Peyer's patch (tissue), 4 donors: ENCODE data around the gene SYTL1. TPM values are rescaled to one million over a fixed set of nuclear protein-coding genes. Genes with fewer than 3 reads are reported as not detected.

Source experiments
- DNase-seq, 3 donors: peaks; one replicate each; pipeline ENCODE4 v3.0.0-alpha.2; 2017 to 2019
- H3K27ac ChIP-seq, 4 donors: fragments of 200-600 bp; sonication (generic); one replicate each; pipeline ENCODE4 v1.5.1; 2016 to 2019
- H3K27me3 ChIP-seq, 2 donors: fragments of 200-600 bp; sonication (generic); one replicate each; pipeline ENCODE4 v1.5.1; 2019
- H3K36me3 ChIP-seq, 3 donors: fragments of 200-600 bp; sonication (generic); one replicate each; pipeline ENCODE4 v1.5.1; 2016 to 2019
- H3K4me1 ChIP-seq, 4 donors: fragments of 200-600 bp; sonication (generic); one replicate each; pipeline ENCODE4 v1.5.1; 2016 to 2019
- H3K4me3 ChIP-seq, 4 donors: fragments of 200-600 bp; sonication (generic); 1 replicate in 3 of 4; 2 replicates in 1 of 4; pipeline ENCODE4 v1.5.1; 2016 to 2019; ENCODE audit warnings: mild to moderate bottlenecking in 1 of 4
- H3K9me3 ChIP-seq, 4 donors: fragments of 200-600 bp; sonication (generic); one replicate each; pipeline ENCODE4 v1.5.1; 2016 to 2019; ENCODE audit warnings: mild to moderate bottlenecking in 1 of 4
- CTCF ChIP-seq, 6 experiments: fragments of 450-650 bp in 4 of 6; fragments of 200-600 bp in 2 of 6; sonication (generic) in 1 of 6; IDR thresholded peaks; one replicate each; pipeline ENCODE4 v1.5.1; 2017 to 2019; ENCODE audit warnings: antibody characterized with exemption in 6 of 6, mild to moderate bottlenecking in 3 of 6, moderate library complexity in 1 of 6
- POLR2A ChIP-seq, 2 donors: fragments of 450-650 bp; IDR thresholded peaks; one replicate each; pipeline ENCODE4 v1.5.1; 2017; ENCODE audit warnings: antibody characterized with exemption in 2 of 2, mild to moderate bottlenecking in 2 of 2, moderate library complexity in 2 of 2
- total RNA-seq, 4 donors: library from RNA; depleted of rRNA; stranded (reverse); fragments of >200 nt; gene quantifications; one replicate each; pipeline ENCODE4 v1.1.0, GENCODE V29; 2016

SYTL1 gene
- total RNA-seq, 4 donors from 2014 or later: 9.0 to 37.1 (median 9.5) TPM

GRCh38 chr1:27356277-27356618 is 14.4 kb downstream of the SYTL1 start:
- TF ChIP-seq POLR2A (IDR thresholded peaks at IDR 0.05) (no peak), CTCF (IDR thresholded peaks at IDR 0.05) (no peak)
- Histone ChIP-seq H3K36me3 (peaks cover 0 to 20% (median 0%) of the 10 kb centered on the region in 3 donors), H3K4me1 (peaks cover 3 to 28% (median 19%) of the 10 kb centered on the region in 4 donors), H3K4me3 (no peak overlapping the region), H3K9me3 (no peaks in the 10 kb centered on the region), H3K27me3 (no peaks in the 10 kb centered on the region), H3K27ac (peak overlapping the region in 2 of 4 donors; percentile 23 to 69)
- DNase-seq: no peak

GRCh38 chr1:27356619-27357280 is 14.9 kb downstream of the SYTL1 start:
- peaks cover 0 to 20% (median 0%) of the 10 kb centered on the region in 3 donors for H3K36me3 ChIP-seq
- H3K4me3 ChIP-seq: peak overlapping the region; percentile 29 to 50 (median 47)
- H3K9me3 ChIP-seq: no peaks in the 10 kb centered on the region
- peak in 2 of 3 donors; percentile 80 to 86 for DNase-seq
- peak overlapping the region; percentile 6 to 69 (median 36) for H3K27ac ChIP-seq
- TF ChIP-seq CTCF (IDR thresholded peaks at IDR 0.05) (peak in 2 of 6 experiments; percentile 22 to 28), POLR2A (IDR thresholded peaks at IDR 0.05) (no peak)
- H3K4me1 ChIP-seq: peaks cover 3 to 27% (median 17%) of the 10 kb centered on the region in 4 donors
- H3K27me3 ChIP-seq: no peaks in the 10 kb centered on the region

- Histone ChIP-seq H3K27me3 (no peaks in the 10 kb centered on the region), H3K36me3 (peaks cover 0 to 20% (median 0%) of the 10 kb centered on the region in 3 donors), H3K9me3 (no peaks in the 10 kb centered on the region), H3K4me3 (peak overlapping the region; percentile 29 to 50 (median 47)), H3K4me1 (peaks cover 3 to 27% (median 16%) of the 10 kb centered on the region in 4 donors), H3K27ac (peak overlapping the region; percentile 6 to 69 (median 36))
- DNase-seq: peak; percentile 75 to 87 (median 87)
- TF ChIP-seq POLR2A (IDR thresholded peaks at IDR 0.05): no peak
- peak; percentile 95 to 100 (median 96) for TF ChIP-seq CTCF (IDR thresholded peaks at IDR 0.05)
These were observed 15.6 kb downstream of the SYTL1 start for GRCh38 chr1:27357281-27358037.

GRCh38 chr1:27358038-27358927 is 16.5 kb downstream of the SYTL1 start:
- H3K4me3 ChIP-seq: no peak overlapping the region
- H3K9me3 ChIP-seq: no peaks in the 10 kb centered on the region
- no peak for TF ChIP-seq POLR2A (IDR thresholded peaks at IDR 0.05)
- no peak for TF ChIP-seq CTCF (IDR thresholded peaks at IDR 0.05)
- peaks cover 0 to 25% (median 0%) of the 10 kb centered on the region in 3 donors for H3K36me3 ChIP-seq
- DNase-seq: no peak
- no peak overlapping the region for H3K27ac ChIP-seq
- peaks cover 3 to 27% (median 16%) of the 10 kb centered on the region in 4 donors for H3K4me1 ChIP-seq
- H3K27me3 ChIP-seq: no peaks in the 10 kb centered on the region

GRCh38 chr1:27358928-27359313 is 17.1 kb downstream of the SYTL1 start:
- Histone ChIP-seq H3K4me3 (no peak overlapping the region), H3K36me3 (peaks cover 0 to 31% (median 0%) of the 10 kb centered on the region in 3 donors), H3K4me1 (peaks cover 3 to 27% (median 16%) of the 10 kb centered on the region in 4 donors), H3K27ac (no peak overlapping the region), H3K27me3 (no peaks in the 10 kb centered on the region), H3K9me3 (no peaks in the 10 kb centered on the region)
- no peak for DNase-seq
- TF ChIP-seq POLR2A (IDR thresholded peaks at IDR 0.05) (no peak), CTCF (IDR thresholded peaks at IDR 0.05) (no peak)
